Spleen (tissue), 7 donors: ENCODE data around the gene DACH1.

Experiments used
- CTCF ChIP-seq, 11 experiments: fragments of 200-600 bp in 7 of 11; fragments of 450-650 bp in 4 of 11; sonication (generic) in 4 of 11; IDR thresholded peaks in 8 of 11; conservative IDR thresholded peaks in 3 of 11; 1 replicate in 7 of 11; 2 replicates in 4 of 11; pipeline versions ENCODE4 v1.4.0 to v1.8.0; 2016 to 2021; ENCODE audit warnings: antibody characterized with exemption in 11 of 11, inconsistent platforms in 4 of 11, mild to moderate bottlenecking in 1 of 11
- POLR2AphosphoS5 ChIP-seq, 3 donors: sonication (generic); formaldehyde crosslinking; IDR thresholded peaks; one replicate each; pipeline ENCODE4 v1.5.1; 2017; ENCODE audit warnings: antibody characterized with exemption in 3 of 3
- donor health status: DM: no; HTN: no; CAD: no; lungs with moderate emphysema.
- donor health status: DM: no; HTN: no; CAD: no.
- donor health status: DM: no; HTN: no; CAD: no.

DNA sequence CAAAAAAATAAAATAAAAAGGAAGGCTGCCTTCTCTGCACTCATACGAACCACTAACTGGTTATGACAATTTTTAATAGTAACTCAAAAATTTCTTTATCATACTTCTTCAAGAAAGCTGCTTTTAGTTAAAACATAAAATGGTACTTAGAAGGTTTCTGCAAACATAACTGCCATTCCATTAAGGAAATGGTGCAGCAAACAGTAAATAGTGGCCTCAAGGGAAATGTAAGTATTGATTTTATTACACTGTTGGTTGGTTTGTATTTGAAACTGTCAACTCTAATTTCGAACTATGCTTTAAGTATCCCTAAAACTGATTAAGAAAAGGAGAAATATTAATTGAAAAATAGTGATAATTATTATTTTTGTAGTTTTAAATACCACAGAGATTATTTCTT, 278.0 kb downstream of the DACH1 start:
- TF ChIP-seq CTCF (IDR thresholded peaks at IDR 0.05 in 8 of 11, conservative IDR thresholded peaks at IDR 0.05 in 3 of 11) (no peak), POLR2AphosphoS5 (IDR thresholded peaks at IDR 0.05) (no peak)
